ENCODE measurements around the gene SLC6A13. TPM values are rescaled to one million over a fixed set of nuclear protein-coding genes. Genes with fewer than 3 reads are reported as not detected.

The SLC6A13 gene
- total RNA-seq, 1 experiment from 2014 or later: not detected

GRCh38 chr12:209246-209645, 53.4 kb downstream of the SLC6A13 start:
- no peak overlapping the region for H3K23ac ChIP-seq (ENCODE audit: insufficient read length, low read depth, low read length)
- TF ChIP-seq CTCF (conservative IDR thresholded peaks at IDR 0.05): no peak
- no peak overlapping the region for H4K91ac ChIP-seq (ENCODE audit: insufficient read length, low read depth, low read length)
- no peaks in the 10 kb centered on the region for H3K9me3 ChIP-seq (ENCODE audit: control insufficient read depth, low read depth, low read length)
- no peak overlapping the region for H3K18ac ChIP-seq (ENCODE audit: insufficient read length, low read depth, low read length)
- no peak overlapping the region for H3K56ac ChIP-seq (ENCODE audit: insufficient read length, low read depth, low read length)
- no peak overlapping the region for H3K4me3 Mint-ChIP-seq
- H3T11ph ChIP-seq (ENCODE audit: low read length): no peak overlapping the region
- no peak overlapping the region for H2AK5ac ChIP-seq (ENCODE audit: insufficient read length, low read length)
- WGBS (ENCODE audit: extremely low coverage, insufficient read length, low lambda C conversion rate): no CpG with 5 or more reads among the region's 15 CpGs
- H3K36me3 Mint-ChIP-seq (ENCODE audit: insufficient read depth in 1 of 3, low read depth in 3 of 3): no peaks in the 10 kb centered on the region
- no peak overlapping the region for H3K4me2 ChIP-seq (ENCODE audit: insufficient read depth, insufficient read length, low read length)
- no peak overlapping the region for H2BK120ac ChIP-seq (ENCODE audit: low read depth, low read length, poor library complexity, severe bottlenecking)
- no peak overlapping the region for H3K27ac Mint-ChIP-seq
- no peak overlapping the region for H3K14ac ChIP-seq (ENCODE audit: insufficient read depth, low read length)
- no peak overlapping the region for H2BK5ac ChIP-seq (ENCODE audit: insufficient read length, low read length)
- H3K4ac ChIP-seq (ENCODE audit: low read depth, low read length): no peak overlapping the region
- peaks cover under 1% of the 10 kb centered on the region for H3K23me2 ChIP-seq (ENCODE audit: insufficient read length, low read depth, low read length, poor library complexity, severe bottlenecking)
- peaks cover 31 to 39% of the 10 kb centered on the region in 2 experiments for H3K4me1 Mint-ChIP-seq
- H2BK15ac ChIP-seq (ENCODE audit: low read depth, low read length): no peak overlapping the region
- H3K79me1 ChIP-seq (ENCODE audit: insufficient read depth, low read depth, low read length, poor library complexity, severe bottlenecking): no peaks in the 10 kb centered on the region
- H3K79me2 ChIP-seq (ENCODE audit: insufficient read depth, low read length): no peaks in the 10 kb centered on the region
- H4K8ac ChIP-seq (replicated peaks; ENCODE audit: insufficient read length, low read depth, low read length): no peak overlapping the region
- peaks cover 99% of the 10 kb centered on the region for H3K27me3 Mint-ChIP-seq (ENCODE audit: low read depth)
- H2AFZ ChIP-seq (ENCODE audit: low read length): no peak overlapping the region
- no peaks in the 10 kb centered on the region for H4K20me1 ChIP-seq (ENCODE audit: control insufficient read depth, insufficient read depth, insufficient read length)
- DNase-seq: no peak
- H3K4me1 ChIP-seq (ENCODE audit: insufficient read depth, low read length): 0 out of 2 replicates have a peak, but pooled peaks cover 4% of the 10 kb centered on the region
- H3K9ac ChIP-seq (ENCODE audit: extremely low read depth, insufficient read length, low read length): no peak overlapping the region
- peaks cover 6% of the 10 kb centered on the region; the same call in 1 of the 2 replicates for H3K27me3 ChIP-seq (ENCODE audit: insufficient read depth, low read length)
- no peak overlapping the region for H2BK20ac ChIP-seq (ENCODE audit: low read depth, low read length, poor library complexity, severe bottlenecking)
- H2BK12ac ChIP-seq (ENCODE audit: insufficient read length, low read depth, low read length): no peak overlapping the region
- H3K27ac ChIP-seq (ENCODE audit: insufficient read length, low read depth, low read length): no peak overlapping the region
- no peak overlapping the region for H4K5ac ChIP-seq (ENCODE audit: insufficient read length, low read depth, low read length)
- H3K9me3 Mint-ChIP-seq: no peaks in the 10 kb centered on the region; a peak in 2 of 5 replicates

Data from H9 (cell line).